ENCODE data around the gene ABCB11.

DNA sequence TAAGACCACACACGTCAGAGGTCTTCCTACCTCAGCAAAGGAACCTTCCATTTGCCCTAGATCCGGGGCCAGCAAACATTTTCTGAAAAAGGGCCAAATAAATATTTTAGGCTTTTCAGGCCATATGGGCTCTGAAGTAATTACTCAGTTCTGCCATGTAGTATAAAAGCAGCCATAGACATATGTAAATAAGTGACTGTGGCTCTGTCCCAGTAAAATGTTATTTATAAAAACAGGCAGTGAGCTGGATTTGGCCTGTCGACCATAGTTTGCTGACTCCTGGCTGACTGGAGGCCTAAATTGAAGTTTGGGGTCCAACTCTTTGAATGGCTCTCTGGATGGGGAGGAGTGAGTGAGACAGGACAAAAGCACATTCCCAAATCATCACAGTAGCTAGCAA, 49.5 kb downstream of the ABCB11 start:
- TF ChIP-seq CTCF (IDR thresholded peaks at IDR 0.05), result no peak
- no peak for TF ChIP-seq PBX3 (IDR thresholded peaks at IDR 0.05)
- TF ChIP-seq GABPA (IDR thresholded peaks at IDR 0.05; ENCODE audit: low read depth), result no peak
- TF ChIP-seq CHD2 (IDR thresholded peaks at IDR 0.05; ENCODE audit: low read length, partially characterized antibody), result no peak
- TF ChIP-seq FOXM1 (IDR thresholded peaks at IDR 0.05; ENCODE audit: low read depth), result no peak
- TF ChIP-seq ELF1 (IDR thresholded peaks at IDR 0.05), result no peak

Measured in SK-N-SH (cell line).